H9 (cell line): ENCODE results near the gene SSTR5. TPM values are rescaled to one million over a fixed set of nuclear protein-coding genes. Genes with fewer than 3 reads are reported as not detected.

Source experiments
- DNase-seq: peaks from one replicate; pipeline ENCODE4 v3.0.0-alpha.2; 2017
- H2AFZ ChIP-seq: one replicate; pipeline ENCODE4 v1.6.1; 2013; ENCODE audit warnings: mild to moderate bottlenecking, low read length, control low read depth, moderate library complexity
- H2AK5ac ChIP-seq: 2 replicates; pipeline ENCODE4 v1.6.1; 2013; ENCODE audit warnings: low read length, control low read depth, mixed read lengths; ENCODE audit not compliant: insufficient read length
- H2BK120ac ChIP-seq: one replicate; pipeline ENCODE4 v1.6.1; 2013; ENCODE audit warnings: low read depth, mild to moderate bottlenecking, low read length, control low read depth, inconsistent platforms; ENCODE audit not compliant: poor library complexity, severe bottlenecking
- H2BK12ac ChIP-seq: 2 replicates; pipeline ENCODE4 v1.6.1; 2013; ENCODE audit warnings: low read length, control low read depth, mixed read lengths, low read depth; ENCODE audit not compliant: insufficient read length
- H2BK15ac ChIP-seq: 2 replicates; pipeline ENCODE4 v1.6.1; 2013; ENCODE audit warnings: low read depth, low read length, control low read depth
- H2BK20ac ChIP-seq: one replicate; pipeline ENCODE4 v1.6.1; 2013; ENCODE audit warnings: low read depth, mild to moderate bottlenecking, low read length, control low read depth, inconsistent platforms; ENCODE audit not compliant: poor library complexity, severe bottlenecking
- H2BK5ac ChIP-seq: 2 replicates; pipeline ENCODE4 v1.6.1; 2013; ENCODE audit warnings: low read length, control low read depth, mixed read lengths; ENCODE audit not compliant: insufficient read length
- H3K14ac ChIP-seq: 2 replicates; pipeline ENCODE4 v1.6.1; 2013; ENCODE audit warnings: low read length, control low read depth; ENCODE audit not compliant: insufficient read depth
- H3K18ac ChIP-seq: 2 replicates; pipeline ENCODE4 v1.6.1; 2013; ENCODE audit warnings: low read depth, mild to moderate bottlenecking, mixed read lengths, low read length, control low read depth; ENCODE audit not compliant: insufficient read length
- H3K23ac ChIP-seq: 2 replicates; pipeline ENCODE4 v1.6.1; 2013; ENCODE audit warnings: low read length, control low read depth, mixed read lengths, low read depth; ENCODE audit not compliant: insufficient read length
- H3K23me2 ChIP-seq: 2 replicates; pipeline ENCODE4 v1.6.1; 2013; ENCODE audit warnings: low read depth, mild to moderate bottlenecking, mixed read lengths, low read length, control low read depth; ENCODE audit not compliant: insufficient read length, poor library complexity, severe bottlenecking
- H3K27ac ChIP-seq: 2 replicates; pipeline ENCODE4 v1.5.1; 2013; ENCODE audit warnings: low read length, control low read depth, mixed read lengths, low read depth; ENCODE audit not compliant: insufficient read length
- H3K27me3 ChIP-seq: 2 replicates; pipeline ENCODE4 v1.6.1; 2013; ENCODE audit warnings: low read length, control low read depth, inconsistent platforms; ENCODE audit not compliant: insufficient read depth
- H3K4ac ChIP-seq: 2 replicates; pipeline ENCODE4 v1.6.1; 2013; ENCODE audit warnings: low read depth, mild to moderate bottlenecking, control low read depth, inconsistent platforms, low read length, moderate library complexity
- H3K4me1 ChIP-seq: 2 replicates; pipeline ENCODE4 v1.6.1; 2013; ENCODE audit warnings: low read length, control low read depth, inconsistent platforms; ENCODE audit not compliant: insufficient read depth
- H3K4me2 ChIP-seq: 2 replicates; pipeline ENCODE4 v1.6.1; 2013; ENCODE audit warnings: low read length, control low read depth, mixed read lengths; ENCODE audit not compliant: insufficient read length, insufficient read depth
- H3K56ac ChIP-seq: 2 replicates; pipeline ENCODE4 v1.6.1; 2013; ENCODE audit warnings: low read depth, mild to moderate bottlenecking, mixed read lengths, low read length, control low read depth; ENCODE audit not compliant: insufficient read length
- H3K79me1 ChIP-seq: 2 replicates; pipeline ENCODE4 v1.6.1; 2013; ENCODE audit warnings: low read depth, mild to moderate bottlenecking, moderate library complexity, low read length, control low read depth, inconsistent platforms; ENCODE audit not compliant: insufficient read depth, poor library complexity, severe bottlenecking
- H3K79me2 ChIP-seq: 2 replicates; pipeline ENCODE4 v1.6.1; 2013; ENCODE audit warnings: low read length, control low read depth, inconsistent platforms; ENCODE audit not compliant: insufficient read depth
- H3K9ac ChIP-seq: 2 replicates; pipeline ENCODE4 v1.6.1; 2013; ENCODE audit warnings: low read length, control low read depth, mixed read lengths; ENCODE audit not compliant: insufficient read length; ENCODE audit errors: extremely low read depth
- H3K9me3 ChIP-seq: one replicate; pipeline ENCODE4 v1.6.1; 2013; ENCODE audit warnings: low read depth, low read length, inconsistent platforms; ENCODE audit not compliant: control insufficient read depth
- H3T11ph ChIP-seq: one replicate; pipeline ENCODE4 v1.6.1; 2013; ENCODE audit warnings: mild to moderate bottlenecking, low read length, control low read depth, inconsistent platforms
- H4K20me1 ChIP-seq: one replicate; pipeline ENCODE4 v1.6.1; 2013; ENCODE audit not compliant: control insufficient read depth, insufficient read length, insufficient read depth
- H4K5ac ChIP-seq: 2 replicates; pipeline ENCODE4 v1.6.1; 2013; ENCODE audit warnings: low read depth, mild to moderate bottlenecking, mixed read lengths, low read length, control low read depth; ENCODE audit not compliant: insufficient read length
- H4K8ac ChIP-seq: replicated peaks from 2 replicates; pipeline ENCODE4 v1.6.1; 2013; ENCODE audit warnings: low read length, control low read depth, mixed read lengths, low read depth; ENCODE audit not compliant: insufficient read length
- H4K91ac ChIP-seq: 2 replicates; pipeline ENCODE4 v1.6.1; 2013; ENCODE audit warnings: low read depth, mild to moderate bottlenecking, moderate library complexity, mixed read lengths, low read length, control low read depth; ENCODE audit not compliant: insufficient read length
- H3K27ac Mint-ChIP-seq, 3 experiments: 2 replicates in 2 of 3; 3 replicates in 1 of 3; pipeline ENCODE4 v1.8.0; 2020 to 2021; ENCODE audit warnings: mixed read lengths in 3 of 3, mild to moderate bottlenecking in 1 of 3, moderate library complexity in 1 of 3
- H3K27me3 Mint-ChIP-seq: 2 replicates; pipeline ENCODE4 v1.8.0; 2021; ENCODE audit warnings: low read depth, mild to moderate bottlenecking, moderate library complexity, mixed read lengths
- H3K36me3 Mint-ChIP-seq, 3 experiments: 2 replicates in 2 of 3; 3 replicates in 1 of 3; pipeline ENCODE4 v1.8.0; 2020 to 2021; ENCODE audit warnings: low read depth in 3 of 3, mixed read lengths in 3 of 3; ENCODE audit not compliant: insufficient read depth in 1 of 3
- H3K4me1 Mint-ChIP-seq, 2 experiments: 2 replicates each; pipeline ENCODE4 v1.8.0; 2020; ENCODE audit warnings: mixed read lengths in 2 of 2
- H3K4me3 Mint-ChIP-seq, 2 experiments: 2 replicates in 1 of 2; 3 replicates in 1 of 2; pipeline ENCODE4 v1.8.0; 2020 to 2021; ENCODE audit warnings: mild to moderate bottlenecking in 2 of 2, mixed read lengths in 2 of 2, moderate library complexity in 1 of 2
- H3K9me3 Mint-ChIP-seq, 2 experiments: 2 replicates in 1 of 2; 3 replicates in 1 of 2; pipeline ENCODE4 v1.8.0; 2020; ENCODE audit warnings: mild to moderate bottlenecking in 2 of 2, mixed read lengths in 2 of 2, moderate library complexity in 1 of 2
- WGBS: extraction: QIAGEN DNeasy Blood & Tissue Kit; methylation state at CpG from one replicate; pipeline ENCODE4 v1.1.7; 2013; ENCODE audit warnings: missing lambda C conversion rate, low lambda C conversion rate, mixed read lengths; ENCODE audit not compliant: insufficient read length; ENCODE audit errors: extremely low coverage; 5-methylcytosine and 5-hydroxymethylcytosine counted together
- total RNA-seq: library from RNA; stranded (reverse); gene quantifications from 2 replicates; pipeline ENCODE4 v1.2.1, GENCODE V29; 2021
- TF ChIP-seq, protein P1 (sequence below): fragments of 200-600 bp; sonication (generic); conservative IDR thresholded peaks from 3 replicates; pipeline ENCODE4 v1.8.0; 2021; ENCODE audit warnings: antibody characterized with exemption, mild to moderate bottlenecking

Gene SSTR5
- total RNA-seq, 1 experiment from 2014 or later: 0.22 TPM

DNA sequence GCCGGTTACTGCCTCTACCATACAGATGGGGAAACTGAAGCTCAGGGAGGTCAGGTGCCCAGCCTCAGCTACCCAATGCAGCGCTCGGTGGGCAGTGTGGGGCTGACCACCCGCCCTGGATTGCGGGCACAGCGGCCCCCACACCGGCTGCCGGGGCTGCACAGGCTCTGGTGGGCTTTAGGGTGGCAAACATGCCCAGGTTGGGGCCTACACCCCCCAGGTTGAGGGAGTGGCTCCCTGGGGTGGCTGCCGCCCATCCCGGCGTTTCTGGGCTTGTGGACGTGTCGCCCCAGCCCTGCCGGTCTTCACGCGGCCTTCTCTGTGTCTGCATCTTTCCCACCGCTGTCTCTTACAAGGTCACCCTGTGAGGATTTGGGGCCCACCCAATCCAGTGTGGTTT, 40.9 kb upstream of the SSTR5 start:
- no peak overlapping the region for H2BK20ac ChIP-seq
- Mint-ChIP-seq H3K4me3 (no peak overlapping the region), H3K9me3 (no peaks in the 10 kb centered on the region), H3K4me1 (no peaks in the 10 kb centered on the region), H3K27ac (no peak overlapping the region), H3K36me3 (no peaks in the 10 kb centered on the region), H3K27me3 (peaks cover 1% of the 10 kb centered on the region)
- no peak overlapping the region for H2BK15ac ChIP-seq
- no peak overlapping the region for H3K9ac ChIP-seq
- H4K8ac ChIP-seq: no peak overlapping the region
- no peaks in the 10 kb centered on the region for H3K27me3 ChIP-seq
- no peak overlapping the region for H3K23ac ChIP-seq
- no peak overlapping the region for H2BK12ac ChIP-seq
- no peak overlapping the region for H2AK5ac ChIP-seq
- H3T11ph ChIP-seq: no peak overlapping the region
- no peak overlapping the region for H3K18ac ChIP-seq
- no peak overlapping the region for H3K4ac ChIP-seq
- WGBS: no CpG with 5 or more reads among the region's 17 CpGs
- TF ChIP-seq, protein P1, sequence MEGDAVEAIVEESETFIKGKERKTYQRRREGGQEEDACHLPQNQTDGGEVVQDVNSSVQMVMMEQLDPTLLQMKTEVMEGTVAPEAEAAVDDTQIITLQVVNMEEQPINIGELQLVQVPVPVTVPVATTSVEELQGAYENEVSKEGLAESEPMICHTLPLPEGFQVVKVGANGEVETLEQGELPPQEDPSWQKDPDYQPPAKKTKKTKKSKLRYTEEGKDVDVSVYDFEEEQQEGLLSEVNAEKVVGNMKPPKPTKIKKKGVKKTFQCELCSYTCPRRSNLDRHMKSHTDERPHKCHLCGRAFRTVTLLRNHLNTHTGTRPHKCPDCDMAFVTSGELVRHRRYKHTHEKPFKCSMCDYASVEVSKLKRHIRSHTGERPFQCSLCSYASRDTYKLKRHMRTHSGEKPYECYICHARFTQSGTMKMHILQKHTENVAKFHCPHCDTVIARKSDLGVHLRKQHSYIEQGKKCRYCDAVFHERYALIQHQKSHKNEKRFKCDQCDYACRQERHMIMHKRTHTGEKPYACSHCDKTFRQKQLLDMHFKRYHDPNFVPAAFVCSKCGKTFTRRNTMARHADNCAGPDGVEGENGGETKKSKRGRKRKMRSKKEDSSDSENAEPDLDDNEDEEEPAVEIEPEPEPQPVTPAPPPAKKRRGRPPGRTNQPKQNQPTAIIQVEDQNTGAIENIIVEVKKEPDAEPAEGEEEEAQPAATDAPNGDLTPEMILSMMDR: no peak
- no peak overlapping the region for H2BK5ac ChIP-seq
- no peak overlapping the region for H2AFZ ChIP-seq
- H4K20me1 ChIP-seq: no peaks in the 10 kb centered on the region
- H3K79me1 ChIP-seq: no peaks in the 10 kb centered on the region
- no peak overlapping the region for H3K4me2 ChIP-seq
- H3K14ac ChIP-seq: no peak overlapping the region; the same call in 1 of the 2 replicates
- no peaks in the 10 kb centered on the region for H3K9me3 ChIP-seq
- no peaks in the 10 kb centered on the region for H3K79me2 ChIP-seq
- H4K5ac ChIP-seq: no peak overlapping the region
- DNase-seq: no peak
- no peak overlapping the region for H4K91ac ChIP-seq
- H3K27ac ChIP-seq: no peak overlapping the region
- no peaks in the 10 kb centered on the region for H3K23me2 ChIP-seq
- no peaks in the 10 kb centered on the region for H3K4me1 ChIP-seq
- no peak overlapping the region for H3K56ac ChIP-seq
- H2BK120ac ChIP-seq: no peak overlapping the region
